A549 (cell line): Measurements from ENCODE around the gene MS4A18. TPM values are rescaled to one million over a fixed set of nuclear protein-coding genes. Genes with fewer than 3 reads are reported as not detected.

Experiments used
- ATAC-seq, 2 experiments: fragments of 200-7000 bp in 1 of 2; fragments of >200 bp in 1 of 2; cut with Nextera tagmentation in 1 of 2; cut with Tn5 transposase in 1 of 2; 3 replicates each; pipeline versions ENCODE4 v1.8.0 to v1.9.1; 2018 to 2020; ENCODE audit warnings: mild to moderate bottlenecking in 1 of 2, moderate library complexity in 1 of 2
- CTCF ChIA-PET: fragments of 300-600 bp; sonication (Branson Sonifier 250); formaldehyde crosslinking; extraction: SDS; loops from one replicate; lab custom pipeline; 2021; ENCODE audit warnings: antibody characterized with exemption, inconsistent platforms; lab: Yijun Ruan, JAX
- POLR2A ChIA-PET: fragments of 350-600 bp; formaldehyde crosslinking; extraction: SDS; loops from one replicate; lab custom pipeline; 2021; ENCODE audit warnings: antibody characterized with exemption, inconsistent platforms; lab: Yijun Ruan, JAX
- DNase-seq, 2 experiments: peaks; one replicate each; pipeline versions ENCODE4 v3.0.0 to v3.0.0-alpha.2; 2011 to 2016; ENCODE audit warnings: low read depth in 1 of 2, low spot score in 1 of 2
- FAIRE-seq: peaks from 2 replicates; lab custom pipeline; 2011; peaks lifted over from hg19 to GRCh38; lab: Jason Lieb, UNC
- H3K27ac ChIP-seq, 2 experiments: fragments of >200 bp; sonication (Bioruptor Twin); formaldehyde crosslinking; 3 replicates each; pipeline ENCODE4 v1.5.1; 2016 to 2017
- H3K4me1 ChIP-seq: fragments of >200 bp; sonication (Bioruptor Twin); formaldehyde crosslinking; 3 replicates; pipeline ENCODE4 v1.6.1; 2016
- H3K4me2 ChIP-seq: fragments of >200 bp; sonication (Bioruptor Twin); formaldehyde crosslinking; 3 replicates; pipeline ENCODE4 v1.6.1; 2016
- H3K4me3 ChIP-seq: fragments of >200 bp; sonication (Bioruptor Twin); formaldehyde crosslinking; 3 replicates; pipeline ENCODE4 v1.5.1; 2016
- H3K9me3 ChIP-seq: fragments of >200 bp; sonication (Bioruptor Twin); formaldehyde crosslinking; 3 replicates; pipeline ENCODE4 v1.6.1; 2016
- BHLHE40 ChIP-seq: IDR thresholded peaks from 2 replicates; pipeline ENCODE4 v1.6.1; 2012; ENCODE audit warnings: low read depth, low read length, inconsistent platforms
- CBX2 ChIP-seq: fragments of 200-600 bp; sonication (generic); IDR thresholded peaks from 2 replicates; pipeline ENCODE4 v1.6.1; 2016; ENCODE audit warnings: low read depth, mild to moderate bottlenecking, borderline replicate concordance
- CTCF ChIP-seq: fragments of >200 bp; sonication (Bioruptor Twin); formaldehyde crosslinking; IDR thresholded peaks from 3 replicates; pipeline ENCODE4 v1.5.1; 2016
- EHF ChIP-seq: fragments of 250-450 bp; sonication (Bioruptor Pico); IDR thresholded peaks from 2 replicates; pipeline ENCODE4 v1.5.0; 2020; ENCODE audit warnings: mild to moderate bottlenecking
- FOSB ChIP-seq: fragments of 250-450 bp; sonication (Bioruptor Pico); IDR thresholded peaks from 2 replicates; pipeline ENCODE4 v1.5.0; 2020; ENCODE audit warnings: mild to moderate bottlenecking, moderate library complexity
- FOXS1 ChIP-seq: fragments of 250-450 bp; sonication (Bioruptor Pico); IDR thresholded peaks from 2 replicates; pipeline ENCODE4 v1.5.0; 2020; ENCODE audit warnings: mild to moderate bottlenecking, moderate library complexity
- HES2 ChIP-seq: fragments of >200 bp; sonication (Bioruptor Twin); formaldehyde crosslinking; IDR thresholded peaks from 2 replicates; pipeline ENCODE4 v1.6.1; 2016
- HOXA7 ChIP-seq: fragments of 250-450 bp; sonication (Bioruptor Pico); IDR thresholded peaks from 2 replicates; pipeline ENCODE4 v1.5.0; 2020; ENCODE audit warnings: mild to moderate bottlenecking, moderate library complexity
- JUN ChIP-seq, 2 experiments: fragments of >200 bp; sonication (Bioruptor Twin); formaldehyde crosslinking; IDR thresholded peaks; 2 replicates in 1 of 2; 3 replicates in 1 of 2; pipeline ENCODE4 v1.6.1; 2016 to 2017
- JUNB ChIP-seq: fragments of >200 bp; sonication (Bioruptor Twin); formaldehyde crosslinking; IDR thresholded peaks from 2 replicates; pipeline ENCODE4 v1.6.1; 2016
- NPAS2 ChIP-seq: fragments of 250-450 bp; sonication (Bioruptor Pico); IDR thresholded peaks from 2 replicates; pipeline ENCODE4 v1.8.0; 2022; ENCODE audit warnings: mild to moderate bottlenecking, moderate library complexity, borderline replicate concordance
- RARB ChIP-seq: fragments of 250-450 bp; sonication (Bioruptor Pico); IDR thresholded peaks from 2 replicates; pipeline ENCODE4 v1.8.0; 2021; ENCODE audit warnings: mild to moderate bottlenecking, moderate library complexity
- REST ChIP-seq: fragments of 200-600 bp; sonication (generic); IDR thresholded peaks from 2 replicates; pipeline ENCODE4 v1.6.1; 2016; ENCODE audit warnings: antibody characterized with exemption, mild to moderate bottlenecking, moderate library complexity
- TP53 ChIP-seq: fragments of 250-450 bp; sonication (Bioruptor Pico); IDR thresholded peaks from 2 replicates; pipeline ENCODE4 v1.5.0; 2021; ENCODE audit warnings: mild to moderate bottlenecking, moderate library complexity
- USF2 ChIP-seq: fragments of 450-650 bp; IDR thresholded peaks from 2 replicates; pipeline ENCODE4 v1.6.1; 2014; ENCODE audit warnings: antibody characterized with exemption
- ZNF302 ChIP-seq: fragments of 250-450 bp; sonication (Bioruptor Pico); IDR thresholded peaks from 2 replicates; pipeline ENCODE4 v1.9.0; 2021; ENCODE audit warnings: inconsistent platforms, mild to moderate bottlenecking, moderate library complexity
- WGBS: methylation state at CpG from one replicate; pipeline ENCODE4 v1.1.6; 2017; ENCODE audit errors: missing lambda C conversion rate; 5-methylcytosine and 5-hydroxymethylcytosine counted together
- polyA plus RNA-seq, 4 experiments: library from polyadenylated mRNA; depleted of rRNA in 3 of 4; stranded (reverse); fragments of >200 nt; fragmentation: RNase III in 1 of 4; extraction: RNeasy Plus Mini Kit Qiagen cat#74134 plus additional on column Dnase treatment in 1 of 4; gene quantifications; 2 replicates in 3 of 4; 3 replicates in 1 of 4; pipeline ENCODE4 v1.2.3, GENCODE V29; 2011 to 2017

The MS4A18 gene
- polyA plus RNA-seq, 2 of the 4 experiments (the other 2 are of a cell fraction): not detected

GRCh38 chr11:60782393-60783140 is 58.0 kb downstream of the MS4A18 start (continued):
- TF ChIP-seq USF2 (no peak), NPAS2 (CRISPR knock-in tag) (no peak), FOXS1 (CRISPR knock-in tag) (no peak), EHF (CRISPR knock-in tag) (no peak)

- FAIRE-seq (no peak), ATAC-seq (no peak)
- CTCF ChIA-PET: interaction anchor here (1.6 to 2.7 kb wide), 2 partner anchors 8 to 48 kb away, joined by 7 to 13 read pairs; no protein-coding TSS in a partner anchor
Observed at GRCh38 chr11:60783141-60783484, 58.6 kb downstream of the MS4A18 start.

GRCh38 chr11:60783911-60784310 is 59.4 kb downstream of the MS4A18 start:
- no peaks in the 10 kb centered on the region for H3K9me3 ChIP-seq
- WGBS: 71% methylated on average over 7 of the region's 7 CpGs
- POLR2A ChIA-PET: no interaction called here
- no peak for ATAC-seq
- no peak overlapping the region for H3K27ac ChIP-seq
- H3K4me3 ChIP-seq: no peak overlapping the region
- DNase-seq: no peak
- CTCF ChIA-PET: interaction anchor here (0.7 to 3.2 kb wide), 4 partner anchors 8 to 47 kb away, joined by 3 to 13 read pairs (median 6); no protein-coding TSS in a partner anchor
- TF ChIP-seq REST (no peak), TP53 (CRISPR knock-in tag) (no peak), EHF (CRISPR knock-in tag) (no peak), ZNF302 (CRISPR knock-in tag) (no peak), BHLHE40 (no peak), CBX2 (no peak), HES2 (no peak)
- no peak overlapping the region for H3K4me2 ChIP-seq
- no peak for FAIRE-seq
- H3K4me1 ChIP-seq: no peaks in the 10 kb centered on the region

More at GRCh38 chr11:60783141-60783484, 58.6 kb downstream of the MS4A18 start:
- H3K9me3 ChIP-seq: no peaks in the 10 kb centered on the region
- H3K4me3 ChIP-seq: no peak overlapping the region
- 58% methylated on average over 7 of the region's 8 CpGs for WGBS
- no peaks in the 10 kb centered on the region for H3K4me1 ChIP-seq
- no peak overlapping the region for H3K27ac ChIP-seq
- POLR2A ChIA-PET: no interaction called here
- no peak for TF ChIP-seq FOXS1 (CRISPR knock-in tag)
- TF ChIP-seq JUN (IDR thresholded peaks at IDR 0.05): no peak
- no peak for TF ChIP-seq HOXA7 (CRISPR knock-in tag)
- TF ChIP-seq FOSB (CRISPR knock-in tag): no peak
- TF ChIP-seq JUNB: no peak
- no peak for TF ChIP-seq CTCF
- TF ChIP-seq RARB: no peak
- TF ChIP-seq, all 56 proteins: peak for 0
- no peak overlapping the region for H3K4me2 ChIP-seq
- DNase-seq: no peak
